Hypothalamus (tissue), 51 donors: ENCODE measurements around the gene FANCC.
A peak's percentile ranks its signal among the peaks of the same experiment; 100 is the strongest.

Experiments
- DNase-seq, 51 donors: peaks; one replicate each; lab custom pipeline; 2025; lab: John Stamatoyannopoulos, UW

FANCC gene

DNA sequence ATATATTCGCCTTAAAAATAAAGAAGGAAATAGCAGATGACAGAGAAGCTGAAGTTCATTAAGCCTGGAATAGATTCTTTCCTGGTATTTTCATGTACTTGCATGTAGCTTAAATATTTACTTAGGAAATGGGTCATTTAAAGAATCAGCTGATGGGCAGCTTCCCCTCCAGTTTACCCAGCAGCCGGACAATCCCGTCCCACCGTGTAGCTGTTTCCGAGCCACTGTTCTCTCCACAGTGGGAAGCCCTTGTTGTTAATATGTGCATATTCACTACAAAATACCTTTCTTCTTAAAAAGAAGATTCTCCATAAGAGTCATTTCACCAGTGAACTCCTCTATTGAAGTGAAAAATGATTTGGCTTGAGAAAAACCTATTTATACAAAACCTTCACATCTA is 187.0 kb downstream of the FANCC start:
- DNase-seq: no peak

DNA sequence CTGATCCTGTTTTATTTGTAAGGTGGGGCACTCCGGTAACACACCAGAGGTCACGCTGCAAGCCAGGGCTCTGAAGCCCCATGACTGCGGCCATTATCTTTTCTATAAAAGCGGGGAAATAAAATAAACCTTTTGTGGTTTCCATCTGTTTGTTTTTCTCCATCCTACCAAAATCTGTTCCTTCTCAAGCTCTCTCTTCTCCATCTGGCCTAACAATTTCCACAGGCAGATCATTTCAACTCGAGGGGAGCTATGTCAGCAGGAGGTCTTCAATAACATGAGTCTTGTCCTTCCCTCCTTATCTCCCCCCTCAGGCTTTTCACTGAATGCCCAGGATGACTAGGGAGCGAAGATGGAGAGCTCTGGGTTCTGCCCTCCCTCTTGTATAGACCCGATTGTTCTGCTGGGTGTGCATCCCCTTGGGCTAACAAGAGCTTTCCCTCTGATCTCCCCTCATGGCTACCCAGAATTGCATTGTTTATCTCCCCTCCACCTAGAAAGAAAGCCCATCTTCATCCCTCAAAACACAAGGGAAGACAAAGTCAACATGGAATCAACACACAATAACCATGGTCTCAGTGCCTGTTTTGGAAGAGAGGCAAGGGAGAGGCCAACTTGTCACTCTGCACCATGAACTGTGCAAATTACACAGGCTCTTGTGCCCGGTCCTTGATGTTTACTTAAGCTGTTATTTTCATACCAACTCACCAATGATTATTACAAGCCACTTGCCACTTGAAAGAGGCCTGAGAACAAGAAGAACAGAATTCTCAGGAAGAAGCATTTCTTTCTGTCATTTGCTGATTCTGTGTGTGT is 187.8 kb downstream of the FANCC start:
- DNase-seq: no peak

- DNase-seq: no peak
Measured at GRCh38 chr9:95128177-95128524, 189.4 kb downstream of the FANCC start.

- peak in 50 of 51 donors; percentile 25 to 93 (median 76) for DNase-seq
Measured at GRCh38 chr9:95127249-95128176, 190.0 kb downstream of the FANCC start.

DNA sequence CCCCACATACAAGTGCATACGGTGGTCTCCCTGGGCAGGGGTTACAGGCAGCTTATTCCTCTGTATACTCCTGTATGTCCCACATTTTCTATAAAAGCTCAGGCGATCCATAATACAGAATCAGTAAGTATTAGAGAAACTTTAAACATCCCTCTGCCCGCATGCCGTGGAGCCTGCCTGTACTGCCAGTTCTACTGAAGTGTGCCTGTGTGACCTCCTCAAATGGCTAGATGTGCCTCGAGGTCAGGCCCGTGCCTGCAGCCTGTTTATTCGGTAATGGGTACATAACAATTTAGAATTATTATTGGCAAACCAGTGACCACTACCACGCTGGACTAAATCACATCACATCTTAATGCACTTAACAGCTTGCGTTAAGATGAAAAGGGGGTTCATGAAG is 190.8 kb downstream of the FANCC start:
- DNase-seq: no peak

DNA sequence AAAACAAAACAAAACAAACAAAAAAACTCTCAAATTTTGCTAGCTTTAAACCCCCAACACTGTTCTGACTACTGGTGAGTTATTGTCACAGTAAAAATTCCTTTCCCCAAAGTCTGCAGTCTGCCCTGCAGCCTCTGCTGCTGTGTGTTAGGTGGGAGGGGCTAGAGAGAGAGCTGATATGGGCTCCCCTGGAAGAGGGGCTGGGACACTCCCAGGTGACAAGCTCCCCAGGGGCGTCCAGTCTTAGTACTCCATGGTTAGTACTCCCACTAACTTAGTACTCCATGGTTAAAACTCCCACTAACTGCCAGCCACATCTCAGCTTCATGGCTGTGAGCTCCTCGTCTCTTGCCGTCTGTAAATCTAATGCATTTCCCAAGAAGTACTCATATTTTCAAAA is 191.9 kb downstream of the FANCC start:
- DNase-seq: no peak

DNA sequence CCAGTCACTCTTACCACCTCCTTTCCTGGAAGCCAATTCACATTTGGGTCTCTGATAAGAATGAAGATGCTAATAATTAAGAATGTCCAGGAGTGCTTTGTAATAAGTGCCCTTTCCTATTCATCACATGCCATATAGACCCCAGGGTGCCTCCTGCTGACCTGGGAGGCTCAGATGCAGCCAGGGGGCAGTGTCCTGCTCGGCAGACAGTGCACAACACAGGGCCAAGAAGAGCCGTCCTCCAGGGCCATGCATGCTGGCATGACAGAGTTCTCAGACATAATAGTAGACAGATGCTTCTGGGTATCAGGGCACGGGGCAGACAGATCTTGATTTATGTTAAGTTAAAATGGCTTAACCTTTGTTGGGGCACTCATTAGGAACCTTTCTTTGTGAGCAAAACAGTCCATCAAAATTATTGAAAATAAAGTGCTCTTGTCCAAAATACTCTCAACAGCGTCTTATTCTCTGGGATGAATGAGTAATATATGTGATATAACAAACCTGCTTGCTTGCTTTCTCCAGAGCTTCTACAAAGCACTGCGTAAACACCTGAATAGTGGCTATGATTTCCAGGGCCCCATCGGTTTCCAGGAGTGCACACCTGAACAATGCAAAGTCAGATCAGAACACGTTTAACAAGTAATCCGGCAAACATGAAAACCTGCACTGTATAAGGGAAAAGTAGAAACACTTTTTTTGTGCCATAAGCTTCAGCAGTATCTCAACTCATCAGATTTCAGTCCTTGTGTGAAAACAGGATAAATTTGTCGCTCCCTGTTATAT is 192.7 kb downstream of the FANCC start:
- DNase-seq: peak in 5 of 51 donors; percentile 11 to 42 (median 18)

- DNase-seq: no peak
Measured at GRCh38 chr9:95120781-95121370, 196.6 kb downstream of the FANCC start.

- no peak for DNase-seq
Measured at GRCh38 chr9:95118596-95118995, 198.9 kb downstream of the FANCC start.

DNA sequence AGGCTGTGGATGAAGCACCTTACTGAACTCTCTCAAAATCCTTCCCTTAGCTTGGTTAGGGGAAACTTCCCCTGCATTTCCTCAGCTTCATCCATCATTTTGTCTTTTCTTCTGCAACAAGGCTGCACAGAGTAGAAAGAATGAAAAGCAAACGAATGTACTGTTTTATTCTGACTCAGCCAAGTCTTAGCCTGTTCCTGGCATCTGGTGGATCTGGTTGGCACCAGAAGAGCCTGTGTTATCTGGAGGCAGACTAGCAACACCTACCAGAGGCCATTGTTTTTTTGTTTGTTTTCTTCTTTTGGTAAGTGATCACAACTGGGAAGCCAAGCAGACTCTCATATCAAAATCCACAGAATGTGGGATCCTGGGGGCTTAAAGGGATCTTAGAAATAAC is 200.7 kb downstream of the FANCC start:
- DNase-seq: no peak

DNA sequence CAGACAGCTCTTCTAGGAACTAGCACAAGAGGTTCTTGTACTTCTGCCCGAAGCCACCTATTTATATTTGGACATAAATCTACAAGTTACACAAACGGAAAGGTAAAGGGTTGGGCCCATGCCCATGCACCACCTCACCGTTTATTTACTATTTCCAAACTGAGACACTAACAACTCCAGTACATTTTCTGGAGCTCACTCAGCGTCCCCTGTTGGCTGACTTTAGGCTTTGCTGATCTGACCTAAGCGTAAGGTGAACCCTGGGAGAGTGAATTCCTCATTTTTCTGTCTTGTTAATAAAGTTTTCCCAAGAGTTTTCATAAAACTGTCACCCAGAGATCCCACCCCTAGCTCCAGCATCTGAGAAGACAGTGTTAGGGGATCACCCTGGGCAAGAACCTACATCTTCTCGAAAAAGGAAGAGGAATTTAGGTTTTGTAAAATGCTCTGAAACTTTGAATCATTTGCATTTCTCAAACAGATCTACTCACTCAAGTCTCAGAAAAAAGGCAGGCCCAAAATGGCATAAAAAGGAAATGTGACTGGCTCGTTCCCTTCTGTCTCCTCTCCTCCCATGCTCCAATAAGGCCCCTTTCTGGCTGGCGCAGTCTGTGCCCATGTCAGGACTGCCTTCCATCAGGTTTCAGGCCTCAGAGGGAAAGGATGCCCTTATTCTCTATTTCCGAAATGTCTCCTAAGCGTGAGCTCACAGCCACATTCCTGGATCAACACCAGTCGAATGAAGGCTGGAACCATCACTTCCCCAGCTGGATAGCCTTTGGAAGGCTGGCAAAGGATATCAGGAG is 201.3 kb downstream of the FANCC start:
- DNase-seq: no peak

- DNase-seq: no peak
Measured at GRCh38 chr9:95115104-95115503, 202.4 kb downstream of the FANCC start.

GRCh38 chr9:95112436-95113280 is 204.9 kb downstream of the FANCC start:
- DNase-seq: no peak

DNA sequence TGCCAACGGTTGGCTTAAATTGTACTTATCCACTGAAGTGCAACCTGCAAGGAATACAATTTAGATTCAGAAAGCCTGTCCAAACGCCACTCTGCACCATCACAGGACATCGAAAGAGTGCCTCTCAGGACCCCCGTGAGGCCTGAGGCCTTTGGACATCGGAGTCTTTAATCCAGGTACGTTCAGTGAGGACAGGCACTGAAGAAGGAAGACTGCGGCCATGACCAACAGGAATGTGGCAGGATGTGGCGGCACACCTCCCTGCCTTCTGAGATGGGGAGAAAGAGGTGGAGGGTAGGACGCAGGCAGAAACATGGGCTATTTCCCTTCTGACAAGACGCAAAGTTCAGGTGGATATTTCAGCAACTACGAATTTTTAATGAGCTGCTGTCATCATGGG is 205.8 kb downstream of the FANCC start:
- DNase-seq: no peak

GRCh38 chr9:95110921-95111525 is 206.5 kb downstream of the FANCC start:
- no peak for DNase-seq

GRCh38 chr9:95109456-95109855 is 208.1 kb downstream of the FANCC start:
- no peak for DNase-seq

DNA sequence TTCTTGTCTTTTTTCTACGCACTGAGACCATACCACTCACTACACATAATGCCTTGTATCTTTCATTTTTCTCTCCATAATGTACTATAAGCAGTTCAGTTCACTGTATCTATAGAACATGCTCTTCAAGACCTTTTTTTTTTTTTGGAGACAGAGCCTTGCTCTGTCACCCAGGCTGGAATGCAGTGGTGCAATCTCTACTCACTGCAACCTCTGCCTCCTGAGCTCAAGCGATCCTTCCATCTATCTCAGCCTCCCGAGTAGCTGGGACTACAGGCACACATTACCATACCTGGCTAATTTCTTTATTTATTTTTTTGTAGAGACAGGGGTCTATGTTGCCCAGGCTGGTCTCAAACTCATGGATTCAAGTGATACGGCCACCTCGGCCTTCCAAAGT is 208.7 kb downstream of the FANCC start:
- no peak for DNase-seq

GRCh38 chr9:95107976-95108375 is 209.5 kb downstream of the FANCC start:
- peak in 7 of 51 donors; percentile 20 to 72 (median 25) for DNase-seq
